GM12878 (cell line): ENCODE results near the gene CRACDL. TPM values are rescaled to one million over a fixed set of nuclear protein-coding genes. Genes with fewer than 3 reads are reported as not detected.
A peak's percentile ranks its signal among the peaks of the same experiment; 100 is the strongest.

ENCODE experiments used
- ASH2L ChIP-seq: fragments of 300-600, 200-600 bp; sonication (generic); IDR thresholded peaks from 2 replicates; pipeline ENCODE4 v1.6.1; 2017; ENCODE audit warnings: low read depth, mild to moderate bottlenecking, borderline replicate concordance
- BCLAF1 ChIP-seq: fragments of 450-650 bp; IDR thresholded peaks from 2 replicates; pipeline ENCODE4 v1.6.1; 2017; ENCODE audit warnings: antibody characterized with exemption, mild to moderate bottlenecking, moderate library complexity
- BMI1 ChIP-seq: fragments of 450-650 bp; IDR thresholded peaks from 2 replicates; pipeline ENCODE4 v1.6.1; 2016; ENCODE audit warnings: mild to moderate bottlenecking, moderate library complexity, borderline replicate concordance
- CBFB ChIP-seq: IDR thresholded peaks from 2 replicates; pipeline ENCODE4 v1.6.1; 2016; ENCODE audit warnings: antibody characterized with exemption, low read depth
- CHD1 ChIP-seq: IDR thresholded peaks from 2 replicates; pipeline ENCODE4 v1.6.1; 2012; ENCODE audit warnings: low read depth, low read length, improper control_type of control experiment
- HCFC1 ChIP-seq: fragments of 150-350 bp; IDR thresholded peaks from 2 replicates; pipeline ENCODE4 v1.6.1; 2014; ENCODE audit warnings: low read length
- HDAC2 ChIP-seq: fragments of 200-600 bp; sonication (generic); IDR thresholded peaks from 2 replicates; pipeline ENCODE4 v1.6.1; 2017
- IRF4 ChIP-seq: IDR thresholded peaks from 2 replicates; pipeline ENCODE4 v1.6.1; 2011; ENCODE audit warnings: low read depth, low read length
- MTA3 ChIP-seq: IDR thresholded peaks from 2 replicates; pipeline ENCODE4 v1.6.1; 2012; ENCODE audit warnings: low read length, inconsistent platforms, borderline replicate concordance
- PBX3 ChIP-seq: IDR thresholded peaks from 2 replicates; pipeline ENCODE4 v1.6.1; 2011; ENCODE audit warnings: mild to moderate bottlenecking, low read depth, low read length, moderate library complexity; ENCODE audit not compliant: insufficient replicate concordance
- POLR2AphosphoS2 ChIP-seq: IDR thresholded peaks from 2 replicates; pipeline ENCODE4 v1.6.1; 2011; ENCODE audit warnings: low read depth, mild to moderate bottlenecking, low read length, improper control_type of control experiment, moderate library complexity
- SIN3A ChIP-seq: IDR thresholded peaks from 2 replicates; pipeline ENCODE4 v1.6.1; 2012; ENCODE audit warnings: low read depth, low read length, improper control_type of control experiment
- ZBED1 ChIP-seq: IDR thresholded peaks from 2 replicates; pipeline ENCODE4 v1.6.1; 2016; ENCODE audit warnings: borderline replicate concordance
- ZBTB40 ChIP-seq: fragments of 450-650 bp; IDR thresholded peaks from 2 replicates; pipeline ENCODE4 v1.6.1; 2016; ENCODE audit warnings: mild to moderate bottlenecking, moderate library complexity, borderline replicate concordance
- ZNF592 ChIP-seq: fragments of 450-650 bp; IDR thresholded peaks from 2 replicates; pipeline ENCODE4 v1.6.1; 2017; ENCODE audit warnings: mild to moderate bottlenecking, moderate library complexity
- polyA plus RNA-seq, 11 experiments: library from polyadenylated mRNA; depleted of rRNA in 4 of 11; unstranded in 6 of 11; stranded (reverse) in 5 of 11; fragments of >200 nt; fragmentation: Nextera tagmentation in 4 of 11; fragmentation: Illumina TruSeq in 1 of 11; extraction: Ambion mirVana in 4 of 11; extraction: Trizol in 1 of 11; gene quantifications; 1 replicate in 1 of 11; 2 replicates in 10 of 11; pipeline versions ENCODE4 v1.2.1 to v1.2.3, GENCODE V29; 2011 to 2016; ENCODE audit warnings: inconsistent platforms in 2 of 11, missing spikeins in 2 of 11, low read depth in 1 of 11
- total RNA-seq, 4 experiments: library from RNA; depleted of rRNA in 3 of 4; stranded (reverse); fragments of >200 nt in 3 of 4; fragmentation: Illumina TruSeq in 1 of 4; extraction: Trizol in 1 of 4; gene quantifications; 2 replicates each; pipeline versions ENCODE4 v1.2.1 to v1.2.3, GENCODE V29; 2013 to 2021

CRACDL gene
- total and polyA plus RNA-seq, 10 of the 15 experiments (the other 5 are each of a cell fraction or from before 2014, with no cell fraction given) = 0.03 to 0.72 (median 0.14) TPM

- no peak for TF ChIP-seq ZNF592
- TF ChIP-seq BCLAF1 = no peak
- no peak for TF ChIP-seq SIN3A
- TF ChIP-seq ZBTB40 = no peak
- TF ChIP-seq HDAC2 = no peak
- TF ChIP-seq ASH2L = no peak
- TF ChIP-seq POLR2AphosphoS2 = no peak
- TF ChIP-seq ZBED1 = peak; percentile 97
- peak; percentile 37; the same call in 1 of the 2 replicates for TF ChIP-seq IRF4
- peak; percentile 90 for TF ChIP-seq CBFB
- no peak for TF ChIP-seq HCFC1
- peak; percentile 92 for TF ChIP-seq MTA3
- no peak for TF ChIP-seq CHD1
- TF ChIP-seq PBX3 = peak; percentile 71
- no peak for TF ChIP-seq BMI1
Observed at GRCh38 chr2:98875081-98875728, 60.8 kb downstream of the CRACDL start (continued).
